Superior temporal gyrus (tissue), 1 donor: ENCODE measurements around the gene NCAN.
A peak's percentile ranks its signal among the peaks of the same experiment; 100 is the strongest.

ENCODE experiments used
- DNase-seq: peaks from one replicate; pipeline ENCODE4 v3.0.0-alpha.2; 2016; ENCODE audit errors: extremely low spot score

NCAN gene

DNA sequence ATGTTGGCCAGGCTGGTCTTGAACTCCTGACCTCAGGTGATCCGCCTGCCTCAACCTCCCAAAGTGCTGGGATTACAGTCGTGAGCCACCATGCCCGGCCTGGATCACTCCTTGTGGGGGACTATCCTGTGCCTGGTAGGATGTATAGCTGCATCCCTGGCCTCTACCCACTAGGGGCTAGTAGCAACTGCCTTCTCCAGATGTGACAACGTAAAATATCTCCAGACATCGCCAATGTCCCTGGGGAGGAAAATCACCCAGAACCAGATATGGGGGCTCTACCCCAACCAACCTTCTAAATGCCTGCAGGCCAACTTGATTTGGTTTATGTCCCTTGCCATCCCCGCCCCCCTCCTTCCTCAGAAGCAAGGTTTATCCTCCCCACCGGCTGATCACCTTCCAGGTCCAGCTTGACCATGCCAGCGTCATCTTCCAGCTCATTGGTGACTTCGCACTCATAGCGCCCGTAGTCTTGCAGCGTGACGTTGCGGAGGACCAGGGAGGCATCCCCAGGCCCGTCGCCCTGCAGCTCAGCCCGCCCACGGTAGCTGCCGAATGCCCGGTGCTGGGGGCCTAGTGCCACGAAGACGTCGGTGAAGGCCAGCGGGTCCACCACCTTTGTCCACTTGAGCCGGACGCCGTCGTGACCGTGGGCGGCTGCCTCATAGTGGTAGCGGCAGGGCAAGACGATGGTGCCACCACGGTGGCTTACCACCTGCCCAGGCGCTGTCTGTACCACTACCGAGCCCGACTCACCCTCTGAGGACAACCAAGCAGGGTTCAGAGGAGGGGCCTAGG is 48.9 kb downstream of the NCAN start:
- DNase-seq: no peak

DNA sequence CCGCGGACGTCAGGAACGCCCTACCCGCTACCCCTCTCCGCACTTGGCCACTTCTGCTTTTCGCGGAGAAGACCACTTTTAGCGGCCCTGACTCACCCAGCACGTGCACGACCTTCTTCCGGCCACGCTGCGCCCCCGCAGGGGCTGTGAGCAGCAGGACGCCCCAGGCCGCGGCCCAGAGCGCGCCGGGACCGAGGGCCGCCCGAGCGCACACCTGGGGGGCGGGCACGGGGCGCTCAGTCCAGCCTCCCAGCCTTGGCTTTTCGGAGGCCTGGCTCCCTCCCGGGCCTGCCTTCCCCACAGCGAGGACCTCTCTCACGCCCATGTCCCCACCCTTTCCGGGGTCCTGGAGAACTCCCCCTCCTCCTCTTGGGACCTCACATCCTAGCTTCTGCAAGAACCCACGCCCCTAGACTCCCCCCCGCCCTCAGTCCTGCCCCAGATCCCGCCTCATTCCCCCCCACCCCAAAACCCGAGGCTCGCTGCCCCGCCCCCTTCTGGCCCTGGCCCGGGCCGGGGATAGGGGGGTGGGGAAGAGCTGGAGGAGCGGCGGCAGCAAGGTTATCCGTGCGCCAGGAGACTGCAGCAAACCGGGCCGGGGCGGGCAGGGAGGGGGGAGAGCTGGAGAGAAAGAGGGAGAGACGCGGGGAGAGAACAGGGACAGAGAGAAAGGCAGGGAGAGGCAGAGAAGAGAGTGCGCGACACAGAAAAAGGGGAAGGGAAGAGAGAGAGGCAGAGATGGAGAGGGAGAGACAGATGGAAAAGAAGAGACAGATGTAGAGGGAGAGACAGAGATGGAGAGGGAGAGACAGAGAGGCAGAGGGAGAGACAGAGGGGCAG is 49.8 kb downstream of the NCAN start:
- DNase-seq: no peak

- no peak for DNase-seq
Observed at GRCh38 chr19:19262190-19263057, 50.7 kb downstream of the NCAN start.

- DNase-seq: no peak
Observed at GRCh38 chr19:19263886-19264487, 52.2 kb downstream of the NCAN start.

DNA sequence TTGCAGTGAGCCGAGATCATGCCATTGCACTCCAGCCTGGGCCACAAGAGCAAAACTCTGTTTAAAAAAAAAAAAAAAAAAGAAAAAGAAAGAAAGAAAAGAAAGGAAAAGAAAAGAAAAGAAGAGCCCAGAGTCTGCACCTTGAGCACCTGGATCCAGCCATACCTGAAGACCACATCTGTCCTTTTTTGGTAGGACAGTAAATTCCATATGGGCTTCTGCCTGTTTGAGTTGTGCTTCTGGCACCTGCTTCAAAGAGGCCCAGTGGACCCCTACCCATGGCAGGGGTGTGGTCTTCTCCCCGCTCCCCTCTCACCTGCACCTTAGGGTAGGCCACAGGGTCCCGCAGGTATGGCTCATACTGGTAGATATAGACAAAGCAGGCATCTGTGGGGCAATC is 55.5 kb downstream of the NCAN start:
- DNase-seq: no peak

- DNase-seq: no peak
Observed at GRCh38 chr19:19268453-19269385, 57.0 kb downstream of the NCAN start.

- no peak for DNase-seq
Observed at GRCh38 chr19:19269952-19270694, 58.4 kb downstream of the NCAN start.

DNA sequence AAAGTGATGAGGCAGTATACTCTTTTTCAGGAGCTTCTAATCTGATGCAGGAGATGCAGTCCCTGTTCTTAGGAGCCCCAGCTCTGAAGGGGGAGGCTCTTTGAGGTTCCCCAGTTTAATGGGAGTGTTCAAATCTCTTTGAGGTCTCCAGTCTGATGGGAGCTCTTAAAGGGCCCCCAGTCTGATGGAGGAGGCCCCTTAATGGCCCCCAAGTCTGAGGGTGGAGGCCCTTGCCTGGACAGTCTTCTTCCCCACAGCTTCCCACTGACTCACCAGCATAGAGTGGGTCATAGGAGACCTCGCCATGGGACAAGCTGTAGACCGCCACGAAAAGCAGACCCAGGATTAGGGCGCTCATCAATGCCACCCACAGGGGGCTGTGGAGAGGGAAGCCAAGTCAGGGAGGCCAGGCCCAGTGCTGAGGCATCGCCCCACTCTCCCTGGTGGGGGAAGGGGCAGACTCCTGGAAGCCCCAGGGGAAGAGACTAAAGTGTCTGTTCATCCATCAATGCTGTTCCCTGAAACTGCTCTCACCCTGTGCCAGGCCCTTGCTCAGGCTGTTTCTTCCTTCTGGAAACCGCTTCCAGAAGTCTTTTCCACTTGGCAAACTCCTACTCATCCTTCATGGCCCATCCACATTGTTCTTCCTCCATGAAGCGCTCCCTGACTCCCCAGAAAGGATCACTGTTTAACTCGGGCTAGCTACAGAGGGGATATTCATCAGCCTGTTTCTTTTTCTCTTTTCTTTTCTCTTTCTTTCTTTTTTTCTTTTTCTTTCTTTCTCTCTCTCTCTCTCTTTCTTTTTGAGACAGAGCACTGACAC is 59.2 kb downstream of the NCAN start:
- DNase-seq: no peak

DNA sequence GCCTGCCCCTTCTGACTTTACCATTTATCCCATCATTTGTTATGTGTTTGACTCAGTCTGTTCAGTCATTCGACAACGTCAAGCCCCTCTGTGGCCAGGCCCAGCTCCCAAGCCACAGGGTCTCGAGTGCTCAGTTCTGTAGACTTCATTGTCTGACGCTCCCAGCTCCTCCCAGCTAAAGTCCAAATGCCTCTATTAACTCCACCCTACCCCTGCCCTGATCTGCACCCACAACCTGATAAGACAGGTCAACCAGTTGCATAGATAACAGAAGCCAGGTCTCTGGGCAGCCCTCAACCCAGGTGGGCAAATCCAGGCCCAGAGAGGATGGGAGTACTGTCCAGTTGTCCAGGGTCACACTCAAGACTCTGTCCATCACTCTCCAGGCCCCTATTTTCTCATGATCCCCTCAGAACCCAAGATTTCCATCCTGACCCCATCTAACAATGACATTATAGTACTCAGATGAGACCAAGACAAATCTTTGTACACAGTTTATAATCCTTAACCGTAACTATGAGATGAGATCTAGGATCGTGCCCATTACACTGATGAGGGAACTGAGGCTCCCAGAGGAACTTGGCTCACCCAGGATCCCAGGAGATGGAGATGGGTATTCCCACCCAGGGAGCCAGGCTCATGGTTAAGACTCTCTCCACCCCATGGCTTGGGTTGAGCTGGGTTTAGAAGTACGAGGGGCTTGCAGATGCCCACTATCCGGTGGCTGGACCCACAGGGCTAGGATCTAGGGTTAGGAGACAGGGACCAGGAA is 60.3 kb downstream of the NCAN start:
- DNase-seq: no peak

GRCh38 chr19:19274146-19274545 is 62.4 kb downstream of the NCAN start:
- no peak for DNase-seq

GRCh38 chr19:19274716-19275565 is 63.2 kb downstream of the NCAN start:
- no peak for DNase-seq

DNA sequence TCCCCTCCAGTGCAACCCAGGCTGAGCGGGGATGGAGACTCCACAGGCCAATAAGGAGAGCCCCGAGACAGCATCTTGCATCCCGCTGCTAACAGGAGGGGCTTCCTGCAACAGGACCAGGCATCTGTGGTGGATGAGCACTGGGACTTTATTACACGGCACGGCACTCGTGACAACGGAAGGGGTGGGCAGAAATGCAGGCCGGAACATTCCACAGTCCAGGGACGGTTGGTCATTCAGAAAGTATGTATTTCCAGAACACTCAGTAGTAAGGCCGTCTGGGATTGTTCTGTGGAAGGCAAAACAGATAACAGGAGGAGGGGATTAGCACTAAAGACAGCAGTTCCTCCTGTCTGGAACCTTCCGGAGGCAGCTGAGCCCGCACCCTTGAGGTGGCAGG is 64.6 kb downstream of the NCAN start:
- DNase-seq: no peak

- no peak for DNase-seq
Observed at GRCh38 chr19:19276851-19277250, 65.1 kb downstream of the NCAN start.

DNA sequence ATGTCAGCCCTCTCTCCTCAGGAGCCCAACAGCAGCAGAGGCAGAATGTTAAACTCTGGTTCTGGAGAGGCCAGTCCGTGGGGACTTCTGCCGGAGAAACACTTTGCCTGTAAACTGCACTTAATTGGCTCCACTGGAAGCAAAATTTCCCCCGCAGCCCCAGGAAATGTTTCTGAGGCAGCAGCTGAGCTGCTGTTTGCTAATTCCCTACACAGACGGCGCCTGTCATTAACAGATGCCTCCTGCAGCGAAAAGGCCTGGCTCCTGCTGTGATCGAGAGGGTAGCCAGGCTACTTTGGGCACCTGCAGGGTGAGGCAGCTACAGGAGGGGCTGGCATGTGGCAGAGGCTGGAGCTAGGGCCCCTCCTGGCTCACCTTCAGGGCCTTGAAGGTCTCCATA is 66.6 kb downstream of the NCAN start:
- no peak for DNase-seq

DNA sequence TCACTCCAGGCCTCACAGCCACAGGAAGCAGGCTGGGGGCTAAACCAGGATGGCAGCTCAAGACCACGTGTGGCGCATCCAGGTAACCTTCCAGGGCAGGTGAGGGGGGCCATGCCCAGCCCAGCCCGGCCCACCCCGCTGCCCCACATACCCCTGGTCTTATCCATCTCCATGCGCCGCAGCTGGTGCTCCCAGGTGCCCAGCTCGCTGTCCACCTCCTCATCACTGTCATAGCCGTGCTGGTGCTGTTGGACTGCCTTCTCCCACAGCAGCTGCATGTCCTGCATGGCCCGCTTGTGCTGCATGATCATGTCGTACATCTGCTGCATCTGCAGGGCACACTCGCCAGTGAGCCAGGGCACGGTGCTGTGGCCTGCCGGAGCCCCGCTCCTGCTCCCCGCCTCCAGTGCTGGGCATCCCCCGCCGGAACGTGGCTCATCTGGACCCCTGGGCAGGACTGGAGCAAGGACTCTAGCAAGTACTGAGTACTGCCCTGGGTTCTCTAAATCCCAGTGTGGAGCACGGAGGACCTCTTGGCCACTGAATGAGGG is 67.4 kb downstream of the NCAN start:
- DNase-seq: no peak

DNA sequence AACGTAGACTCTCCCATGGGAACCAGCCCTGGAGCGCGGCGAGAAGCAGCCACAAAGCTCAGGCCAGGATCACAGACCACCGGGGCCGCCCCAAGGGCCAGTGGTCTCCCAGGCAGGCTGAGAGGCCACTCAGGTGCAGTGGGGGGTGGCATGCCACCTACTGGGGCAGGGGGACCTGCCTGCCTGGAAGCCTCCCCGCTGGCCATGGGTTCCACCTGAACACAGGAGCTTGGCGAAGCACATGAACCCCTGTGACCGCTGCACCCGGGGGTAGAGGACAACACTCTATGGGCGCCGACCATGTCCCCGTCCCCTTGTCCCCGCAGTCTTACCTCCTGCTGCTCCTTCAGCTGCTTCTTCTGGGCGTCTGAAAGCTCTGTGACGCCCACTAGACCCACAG is 68.1 kb downstream of the NCAN start:
- no peak for DNase-seq

DNA sequence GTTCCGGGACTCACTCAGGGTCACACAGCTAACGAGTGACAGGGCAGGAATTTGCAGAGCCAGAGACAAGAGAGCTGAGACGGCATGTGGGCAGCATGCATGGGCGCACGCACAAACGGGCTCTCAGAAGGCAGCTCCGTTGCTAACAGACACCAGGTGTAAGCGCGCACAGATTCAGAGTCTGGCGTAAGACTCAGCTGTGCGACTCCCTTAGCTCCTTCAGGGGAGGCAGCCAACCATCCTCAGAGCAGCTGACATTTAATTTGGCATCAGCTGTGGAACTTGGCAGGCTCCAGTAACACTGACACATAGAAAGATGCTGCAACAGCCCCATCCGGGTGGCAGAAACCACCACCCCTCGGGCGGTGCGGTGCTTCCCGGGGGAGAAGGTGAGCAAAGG is 68.8 kb downstream of the NCAN start:
- peak; percentile 69 for DNase-seq
